HG02642 (cell line): Measurements from ENCODE around the gene BTBD9.

ENCODE experiments used
- ATAC-seq: cut with Tn5 transposase; IDR thresholded peaks from one replicate; pipeline ENCODE4 v1.9.1; 2021; ENCODE audit warnings: mild to moderate bottlenecking; ENCODE audit not compliant: unreplicated experiment, poor library complexity

Gene BTBD9

GRCh38 chr6:38639498-38640215 is at the start of gene BTBD9:
BTBD9 (minus strand) TSS chr6:38639929.
- ATAC-seq: peak; percentile 90

GRCh38 chr6:38688579-38689087 is 48.9 kb upstream of the BTBD9 start:
- ATAC-seq: peak; percentile 65

- no peak for ATAC-seq
These were observed 47.8 kb upstream of the BTBD9 start for GRCh38 chr6:38687549-38687948.

- no peak for ATAC-seq
These were observed 47.3 kb upstream of the BTBD9 start for GRCh38 chr6:38687043-38687353.

DNA sequence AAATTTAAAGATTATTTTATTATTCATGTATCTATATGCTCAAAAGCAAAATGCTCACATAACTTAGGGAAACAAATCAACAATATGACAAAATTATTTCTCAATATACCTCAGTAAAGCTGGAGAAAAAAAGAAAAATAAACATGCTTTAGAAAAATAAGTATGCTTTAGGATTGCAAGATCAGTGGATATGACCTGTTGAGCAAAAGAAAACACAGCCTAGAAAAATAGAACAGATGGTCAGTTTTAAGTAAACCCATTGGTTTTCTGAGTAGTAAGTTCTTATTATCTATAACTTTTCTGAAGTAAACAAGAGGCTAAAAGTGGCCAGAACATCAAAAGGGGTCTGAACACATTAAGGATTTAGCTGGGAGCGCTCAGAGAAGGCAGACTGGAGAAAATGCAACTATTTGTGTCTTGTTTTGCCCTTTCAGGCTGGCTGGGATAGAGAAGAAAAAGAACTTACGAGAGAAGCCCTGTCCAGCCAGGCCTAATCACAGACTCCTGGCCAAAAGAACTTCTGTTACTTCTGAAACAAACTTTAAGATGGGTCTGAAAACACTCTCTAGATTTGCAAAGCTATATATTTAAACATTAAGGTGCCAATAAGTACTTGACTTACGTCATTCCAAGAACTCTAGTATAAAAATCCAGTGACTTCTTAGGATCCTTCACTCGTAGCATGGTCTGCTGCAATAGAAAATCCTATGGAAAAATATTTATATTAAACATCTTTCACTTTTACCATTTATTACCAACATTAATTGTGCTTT is 46.7 kb upstream of the BTBD9 start:
- no peak for ATAC-seq

DNA sequence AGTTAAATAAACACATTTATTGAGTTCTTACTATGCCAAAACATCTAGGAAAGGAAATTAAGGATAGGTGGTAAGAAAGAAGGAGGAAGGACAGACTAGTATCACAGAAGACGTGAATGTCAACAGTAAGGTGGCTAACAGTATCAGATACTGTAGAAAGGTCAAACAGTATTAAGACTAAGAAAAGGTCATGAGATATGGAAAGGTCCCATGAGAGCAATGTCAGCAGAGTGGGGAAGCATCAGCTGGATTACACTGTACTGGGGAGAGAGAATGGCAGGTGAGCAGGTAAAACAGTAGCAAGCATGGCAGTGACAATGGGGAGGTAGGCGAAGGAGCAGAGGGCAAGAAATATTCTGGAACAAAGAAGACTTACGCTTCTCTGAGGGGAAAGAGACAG is 45.2 kb upstream of the BTBD9 start:
- no peak for ATAC-seq

GRCh38 chr6:38684237-38684636 is 44.5 kb upstream of the BTBD9 start:
- no peak for ATAC-seq

- ATAC-seq: no peak
These were observed 42.1 kb upstream of the BTBD9 start for GRCh38 chr6:38681850-38682249.

GRCh38 chr6:38679668-38680067 is 39.9 kb upstream of the BTBD9 start:
- no peak for ATAC-seq

GRCh38 chr6:38678178-38678760 is 38.5 kb upstream of the BTBD9 start:
- ATAC-seq: no peak

GRCh38 chr6:38676974-38677544 is 37.3 kb upstream of the BTBD9 start:
- ATAC-seq: no peak

DNA sequence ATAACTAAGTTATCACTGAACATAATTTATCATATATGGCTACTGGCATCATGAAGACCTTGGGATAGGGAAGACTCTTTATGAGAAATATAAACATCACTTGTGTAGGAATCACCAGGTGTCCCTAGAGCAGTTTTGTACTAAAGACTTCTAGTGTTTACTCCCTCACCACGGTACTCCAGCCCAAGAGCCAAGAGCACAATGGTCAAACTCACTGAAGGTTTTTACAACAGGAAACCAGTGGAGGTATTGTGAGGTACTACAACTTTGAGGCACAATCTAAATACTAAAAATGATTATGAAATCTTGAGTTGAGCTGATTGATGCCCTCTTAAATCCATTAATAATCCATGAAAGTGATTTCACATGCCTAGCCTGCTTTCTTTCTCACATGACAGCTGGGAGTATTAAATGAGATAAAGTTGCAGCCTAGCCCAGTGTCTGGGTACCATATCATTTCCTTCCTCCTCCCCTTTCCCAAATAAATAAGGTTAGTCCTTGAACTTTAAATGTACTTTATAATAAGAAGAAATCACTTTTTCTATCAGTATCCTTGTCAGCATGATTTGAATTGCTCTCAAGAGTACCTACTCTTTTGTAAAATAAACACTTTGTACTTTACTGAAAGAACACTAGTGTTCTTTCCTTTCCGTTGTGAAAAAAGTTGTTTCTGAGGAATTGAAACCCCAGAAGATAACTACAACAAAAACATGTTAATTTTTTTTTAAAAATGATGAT is 36.7 kb upstream of the BTBD9 start:
- ATAC-seq: peak; percentile 36

DNA sequence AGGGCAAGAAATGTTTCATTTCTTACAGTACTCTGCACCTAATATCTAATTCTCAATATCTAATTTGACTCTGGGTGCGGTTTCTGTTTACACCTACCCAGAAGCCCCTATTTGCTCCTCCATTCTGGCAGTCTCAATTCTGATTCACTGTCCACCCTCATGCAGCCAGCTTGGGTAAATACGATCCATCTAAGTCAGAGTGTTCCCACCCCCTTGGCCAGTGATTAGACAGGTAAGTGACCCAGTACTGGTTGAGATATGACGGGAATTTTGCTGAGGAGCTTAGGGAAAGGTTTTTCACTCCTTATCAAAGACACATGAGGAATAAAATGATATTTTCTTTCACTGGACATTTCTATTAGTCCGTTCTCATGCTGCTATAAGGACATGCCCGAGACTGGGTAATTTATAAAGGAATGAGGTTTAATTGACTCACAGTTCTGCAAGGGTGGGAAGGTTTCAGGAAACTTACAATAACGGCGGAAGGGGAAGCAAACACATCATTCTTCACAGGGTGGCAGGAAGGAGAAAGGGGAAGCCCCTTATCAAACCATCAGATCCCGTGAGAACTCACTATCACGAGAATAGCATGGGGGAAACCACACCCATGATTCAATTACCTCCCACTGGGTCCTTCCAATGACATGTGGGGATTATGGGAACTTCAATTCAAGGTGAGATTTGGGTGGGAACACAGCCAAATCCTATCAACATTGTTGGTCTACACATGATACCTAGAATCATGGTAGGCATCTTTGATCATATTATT is 33.9 kb upstream of the BTBD9 start:
- no peak for ATAC-seq

DNA sequence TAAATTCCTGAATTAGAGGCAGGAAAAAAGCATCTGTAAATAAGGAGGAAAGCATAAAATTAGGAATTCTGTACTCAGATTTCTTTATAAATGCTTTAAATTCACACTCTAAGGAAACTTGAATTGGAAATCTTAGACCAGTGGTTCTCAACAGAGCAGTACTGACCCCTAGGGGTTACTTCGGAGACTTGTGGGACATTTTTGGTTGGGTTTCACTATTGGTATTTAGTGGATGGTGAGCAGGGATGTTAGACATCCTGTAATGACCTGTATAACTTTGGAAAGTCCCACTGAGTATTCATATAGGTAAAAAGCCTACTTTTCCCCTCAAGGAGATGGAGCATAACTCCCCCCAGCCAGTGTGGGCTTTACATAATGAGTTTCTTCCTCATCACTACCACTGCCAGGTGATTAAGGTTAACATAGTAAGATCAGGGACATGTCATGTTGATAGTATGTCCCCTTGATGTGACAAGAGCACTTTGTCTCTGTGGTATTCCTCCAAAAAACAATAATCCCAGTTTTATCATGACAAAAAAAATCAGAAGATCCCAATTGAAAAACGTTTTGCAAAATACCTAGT is 32.2 kb upstream of the BTBD9 start:
- ATAC-seq: peak; percentile 80

GRCh38 chr6:38658418-38659167 is 18.9 kb upstream of the BTBD9 start:
- ATAC-seq: no peak

DNA sequence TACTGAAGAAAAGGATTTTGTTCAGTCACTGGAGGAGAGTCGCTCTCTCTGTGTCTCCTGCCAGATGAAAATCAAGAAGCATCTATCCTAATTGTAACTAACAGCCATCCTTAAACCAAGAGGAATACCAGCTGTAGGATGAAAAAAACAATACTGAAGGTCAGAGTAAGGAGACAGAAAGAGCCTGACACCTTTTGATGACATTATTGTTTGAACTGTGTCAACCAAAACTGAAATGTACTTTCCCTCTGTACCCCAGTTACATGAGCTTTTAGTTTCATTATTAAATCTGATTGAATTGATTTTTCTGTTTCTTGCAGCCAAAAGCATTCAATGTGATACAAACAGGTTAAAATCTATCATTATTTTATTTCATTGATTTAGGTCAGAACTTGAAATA is 17.2 kb upstream of the BTBD9 start:
- ATAC-seq: no peak

DNA sequence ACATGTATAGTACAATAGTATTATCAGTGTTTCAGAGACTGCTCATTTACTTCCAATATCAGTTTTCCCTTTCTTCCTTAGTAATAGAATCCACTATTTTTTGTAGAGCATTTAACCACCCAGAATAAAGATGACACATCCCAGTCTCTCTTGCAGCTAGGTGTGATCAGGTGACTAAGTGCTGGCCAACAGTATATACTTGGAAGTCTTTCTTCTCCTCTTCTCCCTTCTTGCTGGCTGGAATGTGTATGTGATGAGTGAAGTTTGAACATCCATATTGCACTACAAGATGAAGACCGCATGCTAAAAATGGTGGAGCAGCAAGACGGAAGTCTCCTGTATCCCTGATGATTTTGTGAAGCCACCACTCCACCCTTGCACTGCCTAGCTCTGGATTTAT is 14.5 kb upstream of the BTBD9 start:
- no peak for ATAC-seq

- ATAC-seq: no peak
These were observed 11.5 kb upstream of the BTBD9 start for GRCh38 chr6:38651121-38651784.
